Lower leg skin (tissue), 3 donors: ENCODE results near the gene MATCAP1.

Experiments
- POLR2A ChIP-seq, 2 donors: fragments of 450-650 bp; IDR thresholded peaks; one replicate each; pipeline ENCODE4 v1.6.1; 2016 to 2017; ENCODE audit warnings: antibody characterized with exemption in 2 of 2, mild to moderate bottlenecking in 1 of 2, moderate library complexity in 1 of 2
- TF ChIP-seq, protein P1 (sequence below), 3 donors: fragments of 450-650 bp; IDR thresholded peaks; one replicate each; pipeline ENCODE4 v1.5.1; 2016; ENCODE audit warnings: antibody characterized with exemption in 3 of 3, mild to moderate bottlenecking in 3 of 3, moderate library complexity in 2 of 3

DNA sequence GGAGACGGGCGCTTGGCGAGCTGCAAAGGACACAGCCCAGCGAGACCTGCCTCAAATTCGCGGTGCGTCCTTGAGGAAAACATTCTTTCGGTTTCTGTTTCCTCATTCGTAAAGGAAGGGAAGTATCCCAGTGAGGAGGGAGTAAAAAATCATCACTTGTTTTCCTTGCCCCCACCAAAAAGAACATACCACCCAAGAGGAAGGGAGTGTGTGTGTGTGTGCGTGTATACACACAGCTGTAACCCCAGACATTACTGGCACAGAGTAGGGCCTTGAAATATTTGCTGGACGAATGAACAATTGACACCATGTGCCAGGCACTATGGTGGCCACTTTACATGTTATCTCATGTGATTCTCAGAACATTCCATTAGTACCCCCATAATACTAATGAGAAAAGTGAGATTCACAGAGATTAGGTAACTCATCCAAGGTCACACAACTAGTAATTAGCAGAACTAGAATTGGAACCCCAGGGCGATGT, 1.9 kb upstream of the MATCAP1 start:
- TF ChIP-seq, protein P1, sequence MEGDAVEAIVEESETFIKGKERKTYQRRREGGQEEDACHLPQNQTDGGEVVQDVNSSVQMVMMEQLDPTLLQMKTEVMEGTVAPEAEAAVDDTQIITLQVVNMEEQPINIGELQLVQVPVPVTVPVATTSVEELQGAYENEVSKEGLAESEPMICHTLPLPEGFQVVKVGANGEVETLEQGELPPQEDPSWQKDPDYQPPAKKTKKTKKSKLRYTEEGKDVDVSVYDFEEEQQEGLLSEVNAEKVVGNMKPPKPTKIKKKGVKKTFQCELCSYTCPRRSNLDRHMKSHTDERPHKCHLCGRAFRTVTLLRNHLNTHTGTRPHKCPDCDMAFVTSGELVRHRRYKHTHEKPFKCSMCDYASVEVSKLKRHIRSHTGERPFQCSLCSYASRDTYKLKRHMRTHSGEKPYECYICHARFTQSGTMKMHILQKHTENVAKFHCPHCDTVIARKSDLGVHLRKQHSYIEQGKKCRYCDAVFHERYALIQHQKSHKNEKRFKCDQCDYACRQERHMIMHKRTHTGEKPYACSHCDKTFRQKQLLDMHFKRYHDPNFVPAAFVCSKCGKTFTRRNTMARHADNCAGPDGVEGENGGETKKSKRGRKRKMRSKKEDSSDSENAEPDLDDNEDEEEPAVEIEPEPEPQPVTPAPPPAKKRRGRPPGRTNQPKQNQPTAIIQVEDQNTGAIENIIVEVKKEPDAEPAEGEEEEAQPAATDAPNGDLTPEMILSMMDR (IDR thresholded peaks at IDR 0.05) = no peak
- TF ChIP-seq POLR2A (IDR thresholded peaks at IDR 0.05) = no peak
